ENCODE results near the gene PIMREG. TPM values are rescaled to one million over a fixed set of nuclear protein-coding genes. Genes with fewer than 3 reads are reported as not detected.
A peak's percentile ranks its signal among the peaks of the same experiment; 100 is the strongest.

The PIMREG gene
- total RNA-seq, 1 donor from 2014 or later: 9.1 TPM

- Mint-ChIP-seq H3K27me3 (ENCODE audit: unreplicated experiment) (no peaks in the 10 kb centered on the region), H3K4me1 (ENCODE audit: unreplicated experiment) (no peaks in the 10 kb centered on the region)
These were observed 15.9 kb upstream of the PIMREG start for GRCh38 chr17:6428207-6428965.

GRCh38 chr17:6429266-6429665 lies 15.0 kb upstream of the PIMREG start:
- no peak overlapping the region for H3K4me3 Mint-ChIP-seq (ENCODE audit: unreplicated experiment)
- H3K36me3 Mint-ChIP-seq (ENCODE audit: low read depth, unreplicated experiment): peaks cover 4% of the 10 kb centered on the region
- H3K4me1 Mint-ChIP-seq (ENCODE audit: unreplicated experiment): no peaks in the 10 kb centered on the region
- H3K27me3 Mint-ChIP-seq (ENCODE audit: unreplicated experiment): no peaks in the 10 kb centered on the region
- H3K9me3 Mint-ChIP-seq (ENCODE audit: unreplicated experiment): no peaks in the 10 kb centered on the region
- no peak overlapping the region for H3K27ac Mint-ChIP-seq (ENCODE audit: unreplicated experiment)
- TF ChIP-seq CTCF (IDR thresholded peaks at IDR 0.05; ENCODE audit: unreplicated experiment): no peak
- DNase-seq (ENCODE audit: low spot score): no peak

More at GRCh38 chr17:6428207-6428965, 15.9 kb upstream of the PIMREG start:
- Mint-ChIP-seq H3K9me3 (ENCODE audit: unreplicated experiment) (no peaks in the 10 kb centered on the region), H3K36me3 (ENCODE audit: low read depth, unreplicated experiment) (peaks cover 4% of the 10 kb centered on the region), H3K27ac (ENCODE audit: unreplicated experiment) (no peak overlapping the region), H3K4me3 (ENCODE audit: unreplicated experiment) (no peak overlapping the region)
- no peak for TF ChIP-seq CTCF (IDR thresholded peaks at IDR 0.05; ENCODE audit: unreplicated experiment)
- DNase-seq (ENCODE audit: low spot score): no peak

- peaks cover 3% of the 10 kb centered on the region for H3K27me3 Mint-ChIP-seq (ENCODE audit: unreplicated experiment)
- DNase-seq (ENCODE audit: low spot score): no peak
- TF ChIP-seq CTCF (IDR thresholded peaks at IDR 0.05; ENCODE audit: unreplicated experiment): peak; percentile 58
- H3K9me3 Mint-ChIP-seq (ENCODE audit: unreplicated experiment): no peaks in the 10 kb centered on the region
- H3K27ac Mint-ChIP-seq (ENCODE audit: unreplicated experiment): no peak overlapping the region
- H3K4me3 Mint-ChIP-seq (ENCODE audit: unreplicated experiment): no peak overlapping the region
- H3K4me1 Mint-ChIP-seq (ENCODE audit: unreplicated experiment): no peaks in the 10 kb centered on the region
- H3K36me3 Mint-ChIP-seq (ENCODE audit: low read depth, unreplicated experiment): peaks cover 4% of the 10 kb centered on the region
These were observed 13.5 kb upstream of the PIMREG start for GRCh38 chr17:6430769-6431168.

GRCh38 chr17:6435051-6435450 lies 9.2 kb upstream of the PIMREG start, which contains the start of gene AIPL1:
TSS of gene AIPL1 (minus strand) at chr17:6435121. CDS start at chr17:6435104, 17 bp downstream.
- no peaks in the 10 kb centered on the region for H3K4me1 Mint-ChIP-seq (ENCODE audit: unreplicated experiment)
- DNase-seq (ENCODE audit: low spot score): no peak
- TF ChIP-seq CTCF (IDR thresholded peaks at IDR 0.05; ENCODE audit: unreplicated experiment): no peak
- no peaks in the 10 kb centered on the region for H3K9me3 Mint-ChIP-seq (ENCODE audit: unreplicated experiment)
- H3K27ac Mint-ChIP-seq (ENCODE audit: unreplicated experiment): no peak within 1 kb of the TSS
- no peaks in the 10 kb centered on the region for H3K36me3 Mint-ChIP-seq (ENCODE audit: low read depth, unreplicated experiment)
- H3K4me3 Mint-ChIP-seq (ENCODE audit: unreplicated experiment): no peak within 1 kb of the TSS
- peaks cover 3% of the 10 kb centered on the region for H3K27me3 Mint-ChIP-seq (ENCODE audit: unreplicated experiment)

- H3K9me3 Mint-ChIP-seq (ENCODE audit: unreplicated experiment): no peaks in the 10 kb centered on the region
- no peaks in the 10 kb centered on the region for H3K36me3 Mint-ChIP-seq (ENCODE audit: low read depth, unreplicated experiment)
- H3K4me1 Mint-ChIP-seq (ENCODE audit: unreplicated experiment): no peaks in the 10 kb centered on the region
- peak; percentile 70 for DNase-seq (ENCODE audit: low spot score)
- H3K4me3 Mint-ChIP-seq (ENCODE audit: unreplicated experiment): no peak overlapping the region
- H3K27ac Mint-ChIP-seq (ENCODE audit: unreplicated experiment): no peak overlapping the region
- H3K27me3 Mint-ChIP-seq (ENCODE audit: unreplicated experiment): peaks cover 3% of the 10 kb centered on the region
- TF ChIP-seq CTCF (IDR thresholded peaks at IDR 0.05; ENCODE audit: unreplicated experiment): peak; percentile 80
These were observed 8.3 kb upstream of the PIMREG start for GRCh38 chr17:6435968-6436367.

Data from endothelial cell (in vitro differentiated cells).